HepG2 (cell line): ENCODE results near the gene DLST. TPM values are rescaled to one million over a fixed set of nuclear protein-coding genes. Genes with fewer than 3 reads are reported as not detected.

Experiments
- ATAC-seq: fragments of 200-7000 bp; cut with Tn5 transposase; 3 replicates; pipeline ENCODE4 v1.9.1; 2020; ENCODE audit warnings: mild to moderate bottlenecking, moderate library complexity
- BruUV-seq: library from RNA; stranded (reverse); fragments of 400-500 nt; replicated peaks from 2 replicates; lab custom pipeline; 2021; lab: Mats Ljungman, UMichigan
- CTCF ChIA-PET: fragments of 300-600 bp; formaldehyde crosslinking; extraction: SDS; loops from one replicate; lab custom pipeline; 2021; ENCODE audit warnings: low total read pairs, inconsistent platforms, low intra/inter-chr PET ratio; lab: Yijun Ruan, JAX
- POLR2A ChIA-PET: fragments of 350-600 bp; sonication (Branson Sonifier 250); formaldehyde crosslinking; loops from one replicate; lab custom pipeline; 2020; ENCODE audit warnings: antibody characterized with exemption, inconsistent platforms; lab: Yijun Ruan, JAX
- DNase-seq: peaks from one replicate; pipeline ENCODE4 v3.0.0-alpha.2; 2015; ENCODE audit warnings: low spot score
- FAIRE-seq: peaks from 3 replicates; lab custom pipeline; 2011; peaks lifted over from hg19 to GRCh38; lab: Jason Lieb, UNC
- H2AFZ ChIP-seq: one replicate; pipeline ENCODE4 v1.6.1; 2011; ENCODE audit warnings: low read length, inconsistent platforms
- H3K27ac ChIP-seq: fragments of 300-600 bp; 3 replicates; pipeline ENCODE4 v1.8.0; 2011; ENCODE audit warnings: mixed run types, mild to moderate bottlenecking, mixed read lengths, low read length, inconsistent platforms; ENCODE audit not compliant: insufficient read depth; ENCODE audit errors: extremely low read length
- H3K27me3 ChIP-seq, 2 experiments: fragments of 200-600 bp in 1 of 2; 2 replicates in 1 of 2; 3 replicates in 1 of 2; pipeline versions ENCODE4 v1.6.0 to v1.8.0; 2011; ENCODE audit warnings: low read length in 2 of 2, mild to moderate bottlenecking in 2 of 2, moderate library complexity in 2 of 2, inconsistent platforms in 1 of 2; ENCODE audit not compliant: insufficient read depth in 2 of 2, control insufficient read depth in 1 of 2
- H3K36me3 ChIP-seq, 2 experiments: fragments of 200-600 bp in 1 of 2; replicated peaks in 1 of 2; 2 replicates in 1 of 2; 3 replicates in 1 of 2; pipeline versions ENCODE4 v1.5.1 to v1.8.0; 2011; ENCODE audit warnings: low read length in 2 of 2, inconsistent platforms in 1 of 2; ENCODE audit not compliant: insufficient read depth in 2 of 2, control insufficient read depth in 1 of 2
- H3K4me1 ChIP-seq: 2 replicates; pipeline ENCODE4 v1.5.1; 2012; ENCODE audit warnings: low read length, inconsistent platforms; ENCODE audit not compliant: insufficient read depth
- H3K4me2 ChIP-seq: 2 replicates; pipeline ENCODE4 v1.6.0; 2011; ENCODE audit warnings: low read depth, low read length, inconsistent platforms
- H3K4me3 ChIP-seq, 3 experiments: fragments of 200-600 bp in 1 of 3; sonication (generic), shearing (Covaris generic) in 1 of 3; replicated peaks in 1 of 3; 2 replicates each; pipeline ENCODE4 v1.5.1; 2011 to 2016; ENCODE audit warnings: low read length in 3 of 3, inconsistent platforms in 2 of 3, low read depth in 2 of 3, mild to moderate bottlenecking in 2 of 3, control low read depth in 1 of 3, mixed read lengths in 1 of 3; ENCODE audit not compliant: insufficient read depth in 1 of 3
- H3K79me2 ChIP-seq: one replicate; pipeline ENCODE4 v1.6.1; 2011; ENCODE audit warnings: low read length, inconsistent platforms; ENCODE audit not compliant: insufficient read depth
- H3K9ac ChIP-seq: 2 replicates; pipeline ENCODE4 v1.6.0; 2011; ENCODE audit warnings: mild to moderate bottlenecking, low read depth, low read length, inconsistent platforms; ENCODE audit not compliant: insufficient read depth
- H3K9me3 ChIP-seq: 2 replicates; pipeline ENCODE4 v1.5.1; 2012; ENCODE audit warnings: mild to moderate bottlenecking, low read length
- H4K20me1 ChIP-seq: 2 replicates; pipeline ENCODE4 v1.6.0; 2011; ENCODE audit warnings: inconsistent platforms, mild to moderate bottlenecking, low read length, moderate library complexity; ENCODE audit not compliant: insufficient read depth
- KIAA2018 ChIP-seq: sonication (generic); formaldehyde crosslinking; IDR thresholded peaks from 2 replicates; pipeline ENCODE4 v1.5.0; 2020; ENCODE audit warnings: mild to moderate bottlenecking, missing genetic modification reagents, borderline replicate concordance
- MXI1 ChIP-seq: IDR thresholded peaks from 3 replicates; pipeline ENCODE4 v1.6.1; 2012; ENCODE audit warnings: low read depth, low read length, inconsistent platforms, borderline replicate concordance
- REPIN1 ChIP-seq: sonication (generic); formaldehyde crosslinking; IDR thresholded peaks from 2 replicates; pipeline ENCODE4 v1.8.0; 2022; ENCODE audit warnings: missing genetic modification reagents, low read depth, mild to moderate bottlenecking, borderline replicate concordance
- YEATS4 ChIP-seq: sonication (generic); formaldehyde crosslinking; IDR thresholded peaks from 2 replicates; pipeline ENCODE4 v1.4.0; 2020; ENCODE audit warnings: missing genetic modification reagents, borderline replicate concordance
- WGBS: methylation state at CpG from one replicate; pipeline ENCODE4 v1.1.6; 2017; ENCODE audit warnings: low lambda C conversion rate; 5-methylcytosine and 5-hydroxymethylcytosine counted together
- in situ Hi-C: cut with HindIII; loops from 2 replicates; pipeline ENCODE4 v1.10.0; 2017; ENCODE audit warnings: low pct_unique_long_range_greater_than_20kb; ENCODE audit not compliant: extremely low pct_ligation_motif_present
- intact Hi-C: fragments of 100-400 bp; cut with micrococcal nuclease; formaldehyde crosslinking; loops from one replicate; pipeline ENCODE4 v1.10.0; 2022; ENCODE audit not compliant: unreplicated experiment
- polyA plus RNA-seq, 8 experiments: library from polyadenylated mRNA; depleted of rRNA in 3 of 8; stranded (reverse) in 7 of 8; unstranded in 1 of 8; fragments of >200 nt; fragmentation: Illumina TruSeq in 4 of 8; extraction: Trizol in 4 of 8; gene quantifications; 2 replicates each; pipeline versions ENCODE4 v1.2.1 to v1.2.3, GENCODE V29; 2011 to 2016; ENCODE audit warnings: low read depth in 4 of 8, missing spikeins in 1 of 8, mixed read lengths in 1 of 8; ENCODE audit not compliant: insufficient read depth in 1 of 8
- total RNA-seq, 5 experiments: library from RNA; depleted of rRNA; stranded (reverse); fragments of >200 nt; fragmentation: Illumina TruSeq; extraction: Trizol; gene quantifications; 2 replicates each; pipeline ENCODE4 v1.2.3, GENCODE V29; 2016; ENCODE audit warnings: low read depth in 1 of 5

The DLST gene
- total and polyA plus RNA-seq, 2 of the 13 experiments (the other 11 are each of a cell fraction or from before 2014, with no cell fraction given), result 56.5 to 94.3 TPM

- H3K36me3 ChIP-seq, result peaks cover 8 to 25% of the 10 kb centered on the region in 2 experiments
- 93% methylated on average over 23 of the region's 23 CpGs for WGBS
- peaks cover 11% of the 10 kb centered on the region for H3K79me2 ChIP-seq
- no peak for TF ChIP-seq YEATS4 (CRISPR knock-in tag)
- TF ChIP-seq KIAA2018, result no peak
- no peak for TF ChIP-seq REPIN1
- no peak for TF ChIP-seq MXI1
- in situ Hi-C loops (no loop called here), intact Hi-C loops (no loop called here)
- DNase-seq (no peak), ATAC-seq (no peak), FAIRE-seq (no peak)
- no peaks in the 10 kb centered on the region; the same call in 1 of the 2 replicates for H4K20me1 ChIP-seq
- no peak overlapping the region for H3K4me2 ChIP-seq
- POLR2A ChIA-PET, result no interaction called here
- no peaks in the 10 kb centered on the region for H3K27me3 ChIP-seq
- H3K9me3 ChIP-seq, result no peaks in the 10 kb centered on the region
- no TSS peak for BruUV-seq
- no peak overlapping the region for H3K4me3 ChIP-seq
- H3K4me1 ChIP-seq, result peaks cover 60% of the 10 kb centered on the region
- H3K9ac ChIP-seq, result no peak overlapping the region
- no peak overlapping the region for H3K27ac ChIP-seq
- H2AFZ ChIP-seq, result no peak overlapping the region
- CTCF ChIA-PET, result no interaction called here
Measured at GRCh38 chr14:74948228-74949175, 66.8 kb downstream of the DLST start.
